OCI-LY1 (cell line): ENCODE results near the gene FAM107B.

ENCODE experiments used
- CTCF ChIP-seq: fragments of 200-600 bp; sonication (generic), shearing (Covaris generic); IDR thresholded peaks from 2 replicates; pipeline ENCODE4 v1.5.1; 2017; ENCODE audit warnings: mild to moderate bottlenecking, antibody characterized with exemption, low read length, moderate library complexity, mixed read lengths
- EZH2 ChIP-seq: fragments of 200-600 bp; sonication (generic), shearing (Covaris generic); IDR thresholded peaks from 2 replicates; pipeline ENCODE4 v1.8.0; 2017; ENCODE audit warnings: borderline replicate concordance, mixed run types, mild to moderate bottlenecking, antibody characterized with exemption, low read length, moderate library complexity, mixed read lengths

DNA sequence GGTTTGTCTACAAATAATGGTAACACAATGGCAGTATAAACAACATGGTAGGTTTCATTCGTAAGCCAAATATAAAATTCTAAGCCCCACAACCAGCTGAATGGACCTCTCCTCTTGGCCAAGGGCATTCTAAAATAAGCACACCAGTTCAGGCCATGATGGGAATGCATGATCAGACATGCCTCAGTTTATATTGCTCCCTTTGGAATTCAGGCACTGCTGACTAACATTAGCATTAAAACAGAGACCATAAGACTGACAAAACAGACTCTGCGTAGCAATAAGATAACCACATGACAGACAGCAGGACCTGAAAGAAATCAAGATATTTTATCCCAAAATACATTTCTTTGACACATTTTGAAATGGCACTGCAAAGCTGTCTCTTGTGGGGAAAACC, 125.8 kb downstream of the FAM107B start:
- TF ChIP-seq CTCF (no peak), EZH2 (no peak)
